HCT116 (cell line): ENCODE data around the gene SEZ6.

Experiments
- CTCF ChIP-seq, 3 experiments: fragments of 200-600 bp in 1 of 3; sonication (generic) in 1 of 3; IDR thresholded peaks in 2 of 3; conservative IDR thresholded peaks in 1 of 3; 2 replicates each; pipeline ENCODE4 v1.5.1; 2012 to 2017; ENCODE audit warnings: low read depth in 2 of 3, low read length in 2 of 3, antibody characterized with exemption in 1 of 3, borderline replicate concordance in 1 of 3, control low read depth in 1 of 3, mild to moderate bottlenecking in 1 of 3, mixed read lengths in 1 of 3, mixed run types in 1 of 3, moderate library complexity in 1 of 3; ENCODE audit not compliant: insufficient read depth in 1 of 3
- EGR1 ChIP-seq: IDR thresholded peaks from 2 replicates; pipeline ENCODE4 v1.6.1; 2012; ENCODE audit warnings: low read depth
- EZH2 ChIP-seq: fragments of 200-600 bp; sonication (generic); IDR thresholded peaks from 2 replicates; pipeline ENCODE4 v1.6.1; 2017; ENCODE audit warnings: antibody characterized with exemption, mixed run types
- EZH2phosphoT487 ChIP-seq: fragments of 200-600 bp; IDR thresholded peaks from 2 replicates; pipeline ENCODE4 v1.6.1; 2018; ENCODE audit warnings: antibody characterized with exemption, borderline replicate concordance
- MAX ChIP-seq: IDR thresholded peaks from 2 replicates; pipeline ENCODE4 v1.6.1; 2012
- POLR2A ChIP-seq: IDR thresholded peaks from 2 replicates; pipeline ENCODE4 v1.7.0; 2011; ENCODE audit warnings: borderline replicate concordance; ENCODE audit not compliant: insufficient read depth, insufficient read length; ENCODE audit errors: extremely low read depth
- POLR2AphosphoS5 ChIP-seq: IDR thresholded peaks from 2 replicates; pipeline ENCODE4 v1.6.1; 2011; ENCODE audit warnings: mild to moderate bottlenecking, low read depth, low read length, moderate library complexity
- REST ChIP-seq: IDR thresholded peaks from 2 replicates; pipeline ENCODE4 v1.6.1; 2012; ENCODE audit warnings: low read depth

GRCh38 chr17:29020576-29020975 lies 14.7 kb upstream of the SEZ6 start:
- no peak for TF ChIP-seq MAX
- no peak for TF ChIP-seq CTCF (IDR thresholded peaks at IDR 0.05 in 2 of 3, conservative IDR thresholded peaks at IDR 0.05 in 1 of 3; ENCODE audit: borderline replicate concordance in 1 of 3, insufficient read depth in 1 of 3, low read depth in 2 of 3, low read length in 2 of 3)
- TF ChIP-seq EZH2: no peak
- no peak for TF ChIP-seq POLR2AphosphoS5
- no peak for TF ChIP-seq REST
- no peak for TF ChIP-seq EZH2phosphoT487
- TF ChIP-seq POLR2A: no peak
- TF ChIP-seq EGR1: no peak
